K562 (cell line): Measurements from ENCODE around the gene ATXN7. TPM values are rescaled to one million over a fixed set of nuclear protein-coding genes. Genes with fewer than 3 reads are reported as not detected.

Experiments used
- ATAC-seq: fragments of 200-7000 bp; cut with Tn5 transposase; 3 replicates; pipeline ENCODE4 v1.9.1; 2020; ENCODE audit warnings: moderate library complexity
- BruUV-seq: library from RNA; stranded (reverse); fragments of 400-500 nt; replicated peaks from 2 replicates; lab custom pipeline; 2021; lab: Mats Ljungman, UMichigan
- CTCF ChIA-PET: fragments of 300-600 bp; formaldehyde crosslinking; extraction: SDS; loops from one replicate; lab custom pipeline; 2021; ENCODE audit warnings: low intra/inter-chr PET ratio; lab: Yijun Ruan, JAX
- POLR2A ChIA-PET: fragments of 300-600, 350-650 bp; sonication (Branson Sonifier 250); formaldehyde crosslinking; extraction: SDS; loops from one replicate; lab custom pipeline; 2021; ENCODE audit warnings: antibody characterized with exemption, inconsistent platforms; lab: Yijun Ruan, JAX
- DNase-seq, 4 experiments: peaks; one replicate each; pipeline versions ENCODE4 v3.0.0 to v3.0.0-alpha.2; 2011 to 2018; ENCODE audit warnings: low spot score in 3 of 4, mixed read lengths in 3 of 4; ENCODE audit errors: extremely low read depth in 1 of 4
- FAIRE-seq: peaks from 2 replicates; lab custom pipeline; 2011; peaks lifted over from hg19 to GRCh38; lab: Jason Lieb, UNC
- H2AFZ ChIP-seq: 2 replicates; pipeline ENCODE4 v1.6.0; 2011; ENCODE audit warnings: low read depth, low read length, control low read depth, inconsistent platforms
- H3K27ac ChIP-seq: fragments of 200-600 bp; 3 replicates; pipeline ENCODE4 v1.8.0; 2011; ENCODE audit warnings: low read depth, mild to moderate bottlenecking, control low read depth, inconsistent platforms, low read length, moderate library complexity, mixed read lengths; ENCODE audit errors: extremely low read depth
- H3K27me3 ChIP-seq, 2 experiments: fragments of 300-600 bp in 1 of 2; 2 replicates in 1 of 2; 3 replicates in 1 of 2; pipeline versions ENCODE4 v1.6.0 to v1.8.0; 2011; ENCODE audit warnings: inconsistent platforms in 2 of 2, low read length in 2 of 2, mild to moderate bottlenecking in 1 of 2, mixed read lengths in 1 of 2, moderate library complexity in 1 of 2; ENCODE audit not compliant: control insufficient read depth in 2 of 2, insufficient read depth in 2 of 2
- H3K36me3 ChIP-seq: fragments of 300-600 bp; 3 replicates; pipeline ENCODE4 v1.8.0; 2011; ENCODE audit warnings: mild to moderate bottlenecking, low read length, inconsistent platforms; ENCODE audit not compliant: control insufficient read depth, insufficient read depth
- H3K4me1 ChIP-seq, 2 experiments: fragments of 200-600 bp in 1 of 2; replicated peaks in 1 of 2; 2 replicates in 1 of 2; 3 replicates in 1 of 2; pipeline versions ENCODE4 v1.5.1 to v1.8.0; 2011; ENCODE audit warnings: inconsistent platforms in 2 of 2, low read length in 2 of 2, mild to moderate bottlenecking in 1 of 2, mixed read lengths in 1 of 2, moderate library complexity in 1 of 2; ENCODE audit not compliant: control insufficient read depth in 2 of 2, insufficient read depth in 2 of 2
- H3K4me2 ChIP-seq: 2 replicates; pipeline ENCODE4 v1.6.1; 2011; ENCODE audit warnings: low read length, control low read depth, inconsistent platforms, mixed read lengths; ENCODE audit not compliant: insufficient read depth
- H3K4me3 ChIP-seq: fragments of 200-600 bp; sonication (generic), shearing (Covaris generic); 2 replicates; pipeline ENCODE4 v1.5.1; 2016; ENCODE audit warnings: control low read depth, inconsistent platforms
- H3K79me2 ChIP-seq: fragments of 200-600 bp; 3 replicates; pipeline ENCODE4 v1.8.0; 2011; ENCODE audit warnings: low read length, inconsistent platforms; ENCODE audit not compliant: control insufficient read depth, insufficient read depth
- H3K9ac ChIP-seq, 2 experiments: 2 replicates each; pipeline versions ENCODE4 v1.6.0 to v1.6.1; 2011; ENCODE audit warnings: low read depth in 2 of 2, low read length in 2 of 2, control low read depth in 1 of 2, inconsistent platforms in 1 of 2, mild to moderate bottlenecking in 1 of 2, mixed read lengths in 1 of 2; ENCODE audit not compliant: insufficient read depth in 1 of 2
- H3K9me1 ChIP-seq: one replicate; pipeline ENCODE4 v1.6.0; 2011; ENCODE audit warnings: inconsistent platforms, mild to moderate bottlenecking, low read length, moderate library complexity; ENCODE audit not compliant: control insufficient read depth, insufficient read depth
- H3K9me3 ChIP-seq: replicated peaks from 2 replicates; pipeline ENCODE4 v1.5.1; 2011; ENCODE audit warnings: low read depth, low read length, inconsistent platforms; ENCODE audit not compliant: control insufficient read depth, insufficient read depth
- H4K20me1 ChIP-seq: replicated peaks from 2 replicates; pipeline ENCODE4 v1.6.1; 2011; ENCODE audit warnings: low read length, inconsistent platforms, mixed read lengths; ENCODE audit not compliant: control insufficient read depth, insufficient read depth
- ZNF584 ChIP-seq: fragments of 200-800 bp; sonication (Bioruptor generic); IDR thresholded peaks from 2 replicates; pipeline ENCODE4 v1.6.1; 2016; ENCODE audit warnings: low read depth, mild to moderate bottlenecking, missing genetic modification characterization, missing compliant biosample characterization
- WGBS: fragments of 100-300 bp; shearing (Covaris generic); methylation state at CpG from one replicate; pipeline ENCODE4 v1.1.6; 2016; ENCODE audit warnings: low coverage, mixed read lengths; ENCODE audit not compliant: insufficient coverage; ENCODE audit errors: missing lambda C conversion rate; 5-methylcytosine and 5-hydroxymethylcytosine counted together
- in situ Hi-C: fragments of 300-500 bp; cut with MboI; formaldehyde crosslinking; loops from 4 replicates; pipeline ENCODE4 v1.15.0; 2018; ENCODE audit warnings: inconsistent platforms, mixed read lengths
- intact Hi-C: fragments of 100-400 bp; cut with micrococcal nuclease; formaldehyde crosslinking; loops from 2 replicates; pipeline ENCODE4 v1.14.2; 2022
- polyA plus RNA-seq, 8 experiments: library from polyadenylated mRNA; depleted of rRNA in 4 of 8; stranded (reverse) in 5 of 8; unstranded in 3 of 8; fragments of >200 nt; fragmentation: Nextera tagmentation in 2 of 8; fragmentation: Illumina TruSeq in 1 of 8; extraction: Ambion mirVana in 2 of 8; extraction: Trizol in 1 of 8; gene quantifications; 2 replicates each; pipeline versions ENCODE4 v1.2.1 to v1.2.3, GENCODE V29; 2011 to 2014; ENCODE audit warnings: inconsistent platforms in 1 of 8, missing spikeins in 1 of 8
- total RNA-seq, 7 experiments: library from RNA; depleted of rRNA in 6 of 7; stranded (reverse); fragments of >200 nt in 6 of 7; fragmentation: Illumina TruSeq in 2 of 7; extraction: Trizol in 2 of 7; gene quantifications; 2 replicates each; pipeline versions ENCODE4 v1.2.1 to v1.2.3, GENCODE V29; 2011 to 2021; ENCODE audit warnings: low replicate concordance in 1 of 7
- TF ChIP-seq, protein P1 (sequence below), 3 experiments: fragments of 200-800 bp in 1 of 3; fragments of 250-450 bp in 1 of 3; fragments of 450-650 bp in 1 of 3; sonication (Bioruptor Pico) in 1 of 3; sonication (Bioruptor generic) in 1 of 3; formaldehyde crosslinking in 1 of 3; IDR thresholded peaks; 2 replicates each; pipeline versions ENCODE4 v1.6.1 to v1.8.0; 2016 to 2022; ENCODE audit warnings: mild to moderate bottlenecking in 2 of 3, missing genetic modification characterization in 2 of 3, missing compliant biosample characterization in 1 of 3, moderate library complexity in 1 of 3

Gene ATXN7
- total and polyA plus RNA-seq, 9 of the 15 experiments (the other 6 are each of a cell fraction or from before 2014, with no cell fraction given), result 0.41 to 9.2 (median 6.7) TPM

DNA sequence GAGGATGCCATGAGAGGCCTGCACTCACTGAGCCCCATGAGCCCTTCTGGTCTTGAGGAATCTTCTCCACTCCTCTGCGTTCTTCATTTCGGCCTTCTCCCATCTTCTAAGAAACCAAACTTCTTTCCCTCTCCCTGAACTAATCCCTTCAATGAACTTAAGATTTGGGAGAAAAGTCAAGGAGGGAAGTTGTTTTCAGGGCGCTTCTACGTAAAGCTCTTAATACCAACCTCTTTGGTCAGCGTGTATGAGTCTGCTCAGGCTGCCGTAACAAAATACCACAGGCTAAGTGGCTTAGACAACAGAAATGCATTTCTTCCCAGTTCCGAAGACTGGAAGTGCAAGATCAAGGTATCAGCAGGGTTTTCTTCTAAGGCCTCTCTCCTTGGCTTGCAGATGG, 173.4 kb downstream of the ATXN7 start:
- no peak for ATAC-seq
- no peaks in the 10 kb centered on the region for H4K20me1 ChIP-seq
- in situ Hi-C loops, result no loop called here
- no peak overlapping the region for H3K27ac ChIP-seq
- intact Hi-C loops, result no loop called here
- POLR2A ChIA-PET, result interaction anchor here (0.6 kb wide), 1 partner anchor 405 kb away, joined by 4 read pairs; no protein-coding TSS in a partner anchor
- TF ChIP-seq, protein P1, sequence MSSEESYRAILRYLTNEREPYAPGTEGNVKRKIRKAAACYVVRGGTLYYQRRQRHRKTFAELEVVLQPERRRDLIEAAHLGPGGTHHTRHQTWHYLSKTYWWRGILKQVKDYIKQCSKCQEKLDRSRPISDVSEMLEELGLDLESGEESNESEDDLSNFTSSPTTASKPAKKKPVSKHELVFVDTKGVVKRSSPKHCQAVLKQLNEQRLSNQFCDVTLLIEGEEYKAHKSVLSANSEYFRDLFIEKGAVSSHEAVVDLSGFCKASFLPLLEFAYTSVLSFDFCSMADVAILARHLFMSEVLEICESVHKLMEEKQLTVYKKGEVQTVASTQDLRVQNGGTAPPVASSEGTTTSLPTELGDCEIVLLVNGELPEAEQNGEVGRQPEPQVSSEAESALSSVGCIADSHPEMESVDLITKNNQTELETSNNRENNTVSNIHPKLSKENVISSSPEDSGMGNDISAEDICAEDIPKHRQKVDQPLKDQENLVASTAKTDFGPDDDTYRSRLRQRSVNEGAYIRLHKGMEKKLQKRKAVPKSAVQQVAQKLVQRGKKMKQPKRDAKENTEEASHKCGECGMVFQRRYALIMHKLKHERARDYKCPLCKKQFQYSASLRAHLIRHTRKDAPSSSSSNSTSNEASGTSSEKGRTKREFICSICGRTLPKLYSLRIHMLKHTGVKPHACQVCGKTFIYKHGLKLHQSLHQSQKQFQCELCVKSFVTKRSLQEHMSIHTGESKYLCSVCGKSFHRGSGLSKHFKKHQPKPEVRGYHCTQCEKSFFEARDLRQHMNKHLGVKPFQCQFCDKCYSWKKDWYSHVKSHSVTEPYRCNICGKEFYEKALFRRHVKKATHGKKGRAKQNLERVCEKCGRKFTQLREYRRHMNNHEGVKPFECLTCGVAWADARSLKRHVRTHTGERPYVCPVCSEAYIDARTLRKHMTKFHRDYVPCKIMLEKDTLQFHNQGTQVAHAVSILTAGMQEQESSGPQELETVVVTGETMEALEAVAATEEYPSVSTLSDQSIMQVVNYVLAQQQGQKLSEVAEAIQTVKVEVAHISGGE (CRISPR knock-in tag; IDR thresholded peaks at IDR 0.05), result peak in 1 of 3 experiments; percentile 70; a peak in 2 of 6 replicates
- no peak for TF ChIP-seq ZNF584 (CRISPR knock-in tag)
- H3K4me3 ChIP-seq, result no peak overlapping the region
- H3K4me2 ChIP-seq, result no peak overlapping the region
- H3K9me3 ChIP-seq, result no peaks in the 10 kb centered on the region
- CTCF ChIA-PET, result no interaction called here
- H3K36me3 ChIP-seq, result no peaks in the 10 kb centered on the region
- H3K27me3 ChIP-seq, result peaks cover 0 to 6% of the 10 kb centered on the region in 2 experiments; a peak in 2 of 5 replicates
- H3K9me1 ChIP-seq, result no peaks in the 10 kb centered on the region
- 2% methylated on average over 6 of the region's 7 CpGs for WGBS
- no peaks in the 10 kb centered on the region; a peak in 1 of 5 replicates for H3K4me1 ChIP-seq
- no peak for FAIRE-seq
- no peaks in the 10 kb centered on the region for H3K79me2 ChIP-seq
- no TSS peak for BruUV-seq
- H2AFZ ChIP-seq, result no peak overlapping the region
- no peak for DNase-seq
- H3K9ac ChIP-seq, result no peak overlapping the region
